Measurements from ENCODE around the gene TPST2.
A peak's percentile ranks its signal among the peaks of the same experiment; 100 is the strongest.
"Not testable (repeated sequence)": the region's sequence is repeated elsewhere in the genome, so short reads cannot be mapped to it uniquely, and the experiment has no call there.

Gene TPST2

DNA sequence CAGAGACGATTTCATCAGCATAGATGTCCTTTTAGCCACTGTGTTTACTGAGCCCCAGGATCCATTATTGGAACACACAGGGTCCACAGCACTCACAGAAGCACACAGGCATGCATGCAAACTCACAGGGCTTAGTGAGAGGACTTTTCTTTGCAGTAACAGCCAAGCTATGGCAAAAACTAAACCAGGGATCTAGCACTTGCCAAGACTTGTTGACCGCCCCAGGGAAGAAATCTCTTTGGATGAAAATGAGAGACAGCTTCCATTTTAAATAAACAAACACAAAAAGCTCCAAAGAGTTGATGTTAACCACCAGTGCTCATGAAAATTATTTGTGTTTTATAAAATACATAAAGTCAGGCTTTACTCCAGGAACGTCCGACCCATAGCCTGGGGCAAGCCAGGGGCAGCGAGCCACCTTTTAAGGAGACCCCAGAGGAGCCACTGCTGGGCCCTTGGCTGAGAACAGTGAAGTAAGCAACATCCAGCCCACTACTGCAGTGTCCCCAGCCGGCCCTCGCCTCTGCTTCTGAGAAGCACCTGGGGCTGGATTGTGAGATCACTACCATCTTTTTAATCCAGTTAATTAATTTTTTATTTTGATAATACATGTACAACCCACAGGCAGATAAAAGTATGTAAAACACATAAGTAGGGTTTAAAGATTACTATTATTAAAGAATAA lies 55.6 kb downstream of the TPST2 start:
- DNase-seq (ENCODE audit: low spot score): no peak

DNA sequence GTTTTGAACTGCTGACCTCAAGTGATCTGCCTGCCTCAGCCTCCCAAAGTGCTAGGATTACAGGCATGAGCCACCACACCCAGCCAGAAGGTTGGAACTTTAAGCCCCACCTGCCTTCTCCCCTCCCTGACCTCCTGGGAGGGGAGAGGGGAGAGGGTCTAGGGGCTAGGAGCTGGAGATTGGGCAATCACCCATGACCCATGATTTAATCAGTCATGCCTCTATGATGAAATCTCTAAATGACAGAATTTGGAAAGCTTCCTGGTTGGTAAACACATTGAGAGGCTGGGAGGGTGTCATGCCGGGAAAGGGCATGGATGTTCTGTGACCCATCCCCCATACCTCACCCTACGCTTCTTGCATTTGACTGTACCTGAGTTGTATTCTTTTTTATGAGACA lies 60.6 kb downstream of the TPST2 start:
- DNase-seq (ENCODE audit: low spot score): no peak

- DNase-seq (ENCODE audit: low spot score): not testable (repeated sequence)
Measured at GRCh38 chr22:26528518-26528917, 61.4 kb downstream of the TPST2 start.

- DNase-seq (ENCODE audit: low spot score): no peak
Measured at GRCh38 chr22:26527574-26528465, 62.1 kb downstream of the TPST2 start.

GRCh38 chr22:26527167-26527566 lies 62.8 kb downstream of the TPST2 start:
- no peak for DNase-seq (ENCODE audit: low spot score)

DNA sequence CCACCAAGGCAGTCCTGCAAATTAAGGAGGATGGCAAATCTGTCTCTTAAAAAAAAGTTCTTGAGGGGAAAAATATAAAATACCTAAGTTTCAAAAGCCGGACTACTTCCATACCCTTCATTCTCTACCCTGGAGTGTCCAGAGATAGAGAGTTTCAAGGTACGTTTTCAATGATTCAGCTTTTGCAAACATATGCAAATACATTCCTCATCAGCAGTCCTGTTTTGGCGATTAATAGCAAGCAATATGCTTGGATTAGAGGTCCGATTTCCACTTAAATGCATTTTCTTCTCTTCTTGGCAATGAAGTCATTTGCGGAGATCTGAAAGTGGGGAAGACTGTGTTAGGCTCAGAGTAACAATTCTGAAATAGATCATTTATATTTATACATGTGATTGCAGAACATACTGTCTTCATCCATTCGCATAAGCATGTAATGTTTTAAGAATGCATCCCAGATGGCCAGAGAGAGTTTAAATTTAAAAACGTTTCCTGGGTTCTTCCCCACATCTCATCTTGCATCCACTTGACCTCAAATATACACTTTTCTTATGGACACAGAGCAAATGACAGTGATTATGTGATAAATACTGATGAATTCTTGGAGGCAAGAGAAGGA lies 63.9 kb downstream of the TPST2 start:
- DNase-seq (ENCODE audit: low spot score): no peak

DNA sequence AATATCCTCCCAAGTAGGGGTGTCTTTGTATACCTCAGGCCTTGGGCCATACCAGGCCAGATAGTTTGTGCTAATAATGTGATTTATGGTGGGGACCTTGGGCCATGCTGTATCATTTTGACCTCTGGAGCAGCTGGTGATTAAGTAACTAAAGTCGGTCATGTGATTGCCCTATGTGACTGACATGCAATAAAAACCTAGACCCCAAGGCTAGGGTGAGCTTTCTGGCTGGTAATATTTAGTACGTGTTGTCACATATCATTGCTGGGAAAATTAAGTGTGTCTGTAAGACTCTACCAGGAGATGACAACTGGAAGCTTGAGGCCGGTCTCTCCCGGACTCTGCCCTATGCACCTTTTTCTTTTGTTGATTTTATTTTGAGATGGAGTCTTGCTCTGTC lies 65.1 kb downstream of the TPST2 start:
- no peak for DNase-seq (ENCODE audit: low spot score)

- no peak for DNase-seq (ENCODE audit: low spot score)
Measured at GRCh38 chr22:26522592-26522991, 67.3 kb downstream of the TPST2 start.

DNA sequence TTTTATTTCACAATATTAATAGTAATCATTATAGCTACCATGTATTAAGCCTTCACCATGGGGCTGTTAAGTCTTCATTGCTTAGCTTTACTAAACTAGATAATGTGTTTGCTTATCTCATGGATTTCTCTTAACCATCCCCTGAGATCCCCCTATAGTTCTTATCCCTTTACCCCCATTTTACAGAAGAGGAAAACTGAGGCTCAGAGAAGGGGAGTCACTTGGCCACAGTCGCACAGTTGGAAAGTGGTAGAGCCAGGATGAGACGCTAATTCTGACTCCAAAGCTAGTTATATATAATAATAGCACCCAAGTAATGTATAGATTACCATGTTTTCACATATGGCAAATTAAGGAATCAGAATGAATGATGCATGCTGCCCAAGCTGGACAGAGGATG lies 67.9 kb downstream of the TPST2 start:
- no peak for DNase-seq (ENCODE audit: low spot score)

- no peak for DNase-seq (ENCODE audit: low spot score)
Measured at GRCh38 chr22:26517429-26517828, 72.5 kb downstream of the TPST2 start.

DNA sequence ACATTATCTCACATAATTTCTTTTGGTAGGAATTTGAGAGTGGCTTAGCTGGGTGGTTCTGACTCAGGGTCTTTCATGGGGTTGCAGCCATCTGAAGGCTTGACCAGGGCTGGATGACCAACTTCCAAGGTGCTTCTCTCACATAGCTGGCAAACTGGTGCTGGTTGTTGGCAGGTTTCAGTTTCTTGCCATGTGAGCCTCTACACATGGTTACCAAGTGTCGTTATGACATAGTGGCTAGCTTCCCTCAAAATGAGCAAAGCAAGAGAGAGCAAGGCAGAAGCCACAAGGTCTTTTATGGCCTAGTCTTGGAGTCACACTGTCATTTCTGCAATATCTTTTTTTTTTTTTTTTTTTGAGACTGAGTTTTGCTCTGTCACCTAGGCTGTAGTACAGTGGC lies 73.4 kb downstream of the TPST2 start:
- no peak for DNase-seq (ENCODE audit: low spot score)

- DNase-seq (ENCODE audit: low spot score): no peak
Measured at GRCh38 chr22:26515931-26516330, 74.0 kb downstream of the TPST2 start.

DNA sequence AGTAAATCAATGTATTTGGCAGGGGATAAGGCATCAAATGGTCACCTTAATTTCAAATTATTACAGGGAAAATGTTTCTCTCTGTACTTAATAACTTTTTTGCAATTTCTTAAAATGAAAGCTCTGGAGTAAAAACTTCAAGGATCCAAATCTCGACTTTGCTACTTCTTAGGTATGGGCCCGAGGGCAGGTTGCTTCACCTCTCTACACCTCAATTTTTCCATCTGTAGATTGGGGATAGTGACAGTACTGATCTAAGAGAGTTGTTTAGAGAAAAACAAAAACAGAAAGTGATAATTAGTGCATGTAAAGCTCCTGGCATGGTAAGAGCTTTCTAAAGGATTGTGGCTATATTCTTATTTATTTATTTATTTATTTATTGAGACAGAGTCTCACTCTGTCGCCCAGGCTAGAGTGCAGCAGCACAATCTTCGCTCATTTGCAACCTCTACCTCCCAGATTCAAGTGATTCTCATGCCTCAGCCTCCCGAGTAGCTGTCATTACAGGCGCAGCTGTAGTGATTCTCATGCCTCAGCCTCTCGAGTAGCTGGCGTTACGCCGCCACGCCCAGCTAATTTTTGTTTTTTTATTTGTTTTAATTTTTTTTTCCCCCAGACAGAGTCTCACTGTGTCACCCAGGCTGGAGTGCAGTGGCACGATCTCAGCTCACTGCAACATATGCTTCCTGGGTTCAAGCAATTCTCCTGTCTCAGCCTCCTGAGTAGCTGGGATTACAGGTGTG lies 75.3 kb downstream of the TPST2 start:
- no peak for DNase-seq (ENCODE audit: low spot score)

- DNase-seq (ENCODE audit: low spot score): no peak
Measured at GRCh38 chr22:26513838-26514237, 76.1 kb downstream of the TPST2 start.

DNA sequence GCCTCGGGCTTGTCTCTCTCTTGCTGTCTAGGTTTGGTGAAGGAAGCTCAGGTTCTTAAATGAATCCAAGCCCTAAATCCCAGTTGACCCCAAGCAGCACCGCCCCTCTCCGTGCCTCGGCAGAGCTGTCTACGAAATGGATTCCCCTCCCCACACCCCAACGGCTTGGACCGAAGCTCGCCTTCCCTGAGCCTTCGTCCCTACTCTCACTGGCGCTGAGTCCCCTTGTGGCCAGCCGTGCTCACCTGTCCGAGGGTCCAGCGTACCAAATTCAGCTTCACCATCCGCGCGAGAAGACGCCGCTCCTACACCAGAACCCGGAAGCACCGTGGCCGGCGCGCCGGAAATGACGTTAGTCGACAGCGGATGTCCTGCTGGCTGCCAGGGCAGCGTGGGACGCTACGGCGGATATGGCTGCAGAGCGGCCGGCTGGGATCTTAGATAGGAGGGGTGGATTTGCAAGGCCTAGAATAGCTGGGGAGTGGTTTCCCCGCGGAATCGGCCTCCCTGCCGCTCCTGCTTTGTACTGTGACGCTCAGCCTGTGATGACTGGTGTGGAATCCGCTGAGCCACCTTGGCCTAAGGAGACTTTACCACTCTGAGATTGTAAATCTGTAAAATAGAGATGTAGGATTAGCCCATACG lies 77.7 kb downstream of the TPST2 start, which contains the start of gene TFIP11:
TSS of gene TFIP11 (minus strand) at position 325 of the 645 bp plus-strand sequence. CDS start 2,201 bp downstream, outside the sequence.
- peak; percentile 95 for DNase-seq (ENCODE audit: low spot score)

DNA sequence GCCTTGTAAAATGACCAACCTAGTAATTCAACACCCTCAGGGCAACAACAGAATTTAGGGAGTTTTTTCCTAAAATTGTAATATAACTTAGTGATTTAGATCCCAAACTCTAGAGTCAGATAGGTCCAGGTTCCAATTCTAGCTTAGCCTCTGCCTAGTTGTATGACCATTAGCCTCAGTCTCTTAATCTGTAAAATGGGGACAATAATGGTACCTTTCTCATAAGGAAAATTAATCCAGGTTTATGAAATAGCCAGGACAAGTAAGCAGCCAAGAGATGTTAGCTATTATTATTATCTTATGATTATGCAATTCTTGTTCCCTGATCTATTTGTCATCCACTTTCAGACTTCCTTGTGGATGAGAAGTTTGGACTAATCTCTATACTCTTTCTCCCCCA lies 81.8 kb downstream of the TPST2 start:
- no peak for DNase-seq (ENCODE audit: low spot score)

DNA sequence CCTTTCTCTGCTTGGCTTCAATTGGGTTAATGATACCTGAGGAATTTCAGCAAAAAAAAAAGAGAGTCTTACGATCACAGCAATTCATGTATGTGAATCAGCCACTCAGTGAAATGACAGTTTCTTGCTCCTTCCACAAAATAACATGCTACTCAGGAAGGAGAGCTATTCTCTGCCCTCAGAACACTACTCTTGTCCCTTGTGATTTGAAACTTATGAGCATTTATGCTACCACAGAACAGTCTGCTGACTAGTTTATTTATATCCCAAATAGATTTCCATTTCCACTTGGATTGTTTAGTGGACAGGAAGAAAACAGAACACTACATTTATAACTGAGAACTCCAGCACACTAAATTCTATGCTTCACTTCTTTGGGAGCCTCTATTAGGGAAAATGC lies 86.2 kb downstream of the TPST2 start:
- no peak for DNase-seq (ENCODE audit: low spot score)

- peak; percentile 31 for DNase-seq (ENCODE audit: low spot score)
Measured at GRCh38 chr22:26502688-26503561, 87.0 kb downstream of the TPST2 start.

- no peak for DNase-seq (ENCODE audit: low spot score)
Measured at GRCh38 chr22:26501996-26502395, 87.9 kb downstream of the TPST2 start.

GRCh38 chr22:26499188-26499703 lies 90.7 kb downstream of the TPST2 start:
- DNase-seq (ENCODE audit: low spot score): no peak
